DND-41 (cell line): ENCODE results near the gene C22orf31.

Experiments
- ATAC-seq: fragments of 200-7000 bp; cut with Tn5 transposase; 3 replicates; pipeline ENCODE4 v1.9.1; 2021; ENCODE audit warnings: low read depth; ENCODE audit not compliant: insufficient read depth
- DNase-seq: peaks from one replicate; pipeline ENCODE4 v3.0.0-alpha.2; 2020
- H2AFZ ChIP-seq: 2 replicates; pipeline ENCODE4 v1.6.0; 2012; ENCODE audit warnings: low read depth, low read length
- H3K27ac ChIP-seq: 2 replicates; pipeline ENCODE4 v1.5.1; 2012; ENCODE audit warnings: low read length, inconsistent platforms
- H3K27me3 ChIP-seq: fragments of 200-600 bp; sonication (generic); 2 replicates; pipeline ENCODE4 v1.6.0; 2012; ENCODE audit warnings: low read length, mild to moderate bottlenecking, inconsistent platforms; ENCODE audit not compliant: insufficient read depth, poor library complexity
- H3K36me3 ChIP-seq: 2 replicates; pipeline ENCODE4 v1.5.1; 2012; ENCODE audit warnings: low read length, inconsistent platforms; ENCODE audit not compliant: insufficient read depth
- H3K4me1 ChIP-seq: 2 replicates; pipeline ENCODE4 v1.5.1; 2012; ENCODE audit warnings: mild to moderate bottlenecking, low read length; ENCODE audit not compliant: insufficient read depth
- H3K4me2 ChIP-seq: 2 replicates; pipeline ENCODE4 v1.6.0; 2012; ENCODE audit warnings: mild to moderate bottlenecking, moderate library complexity, low read length, inconsistent platforms; ENCODE audit not compliant: insufficient read depth
- H3K4me3 ChIP-seq, 2 experiments: fragments of 200-600 bp in 1 of 2; shearing (Covaris generic) in 1 of 2; 2 replicates each; pipeline ENCODE4 v1.5.1; 2012 to 2016; ENCODE audit warnings: inconsistent platforms in 2 of 2, low read length in 2 of 2, mild to moderate bottlenecking in 2 of 2, low read depth in 1 of 2, moderate library complexity in 1 of 2
- H3K79me2 ChIP-seq: 2 replicates; pipeline ENCODE4 v1.6.0; 2012; ENCODE audit warnings: low read length, inconsistent platforms; ENCODE audit not compliant: insufficient read depth
- H3K9ac ChIP-seq: 2 replicates; pipeline ENCODE4 v1.6.0; 2012; ENCODE audit warnings: low read depth, mild to moderate bottlenecking, inconsistent platforms, low read length, moderate library complexity
- H3K9me3 ChIP-seq: 2 replicates; pipeline ENCODE4 v1.5.1; 2012; ENCODE audit warnings: low read length, moderate library complexity, mild to moderate bottlenecking, inconsistent platforms; ENCODE audit not compliant: insufficient read depth, severe bottlenecking
- H4K20me1 ChIP-seq: 2 replicates; pipeline ENCODE4 v1.6.0; 2012; ENCODE audit warnings: low read length; ENCODE audit not compliant: insufficient read depth
- CTCF ChIP-seq: IDR thresholded peaks from 2 replicates; pipeline ENCODE4 v1.5.1; 2012; ENCODE audit warnings: borderline replicate concordance, low read length, moderate library complexity, mild to moderate bottlenecking; ENCODE audit not compliant: poor library complexity, severe bottlenecking; ENCODE audit errors: extremely low read depth
- EZH2 ChIP-seq: IDR thresholded peaks from 3 replicates; pipeline ENCODE4 v1.6.1; 2012; ENCODE audit warnings: borderline replicate concordance, low read depth, mild to moderate bottlenecking, moderate library complexity, low read length, inconsistent platforms; ENCODE audit not compliant: severe bottlenecking

C22orf31 gene

GRCh38 chr22:29011240-29012100 is 50.2 kb downstream of the C22orf31 start:
- ATAC-seq: no peak
- Histone ChIP-seq H4K20me1 (peaks cover 26% of the 10 kb centered on the region; the same call in 1 of the 2 replicates), H3K27me3 (no peaks in the 10 kb centered on the region), H3K9ac (no peak overlapping the region), H3K9me3 (no peaks in the 10 kb centered on the region), H3K36me3 (no peaks in the 10 kb centered on the region), H2AFZ (no peak overlapping the region), H3K4me1 (no peaks in the 10 kb centered on the region), H3K27ac (no peak overlapping the region), H3K4me2 (no peak overlapping the region), H3K79me2 (no peaks in the 10 kb centered on the region), H3K4me3 (no peak overlapping the region)
- no peak for DNase-seq
- TF ChIP-seq CTCF (no peak), EZH2 (no peak)

- Histone ChIP-seq H3K4me2 (no peak overlapping the region), H3K27ac (no peak overlapping the region), H2AFZ (no peak overlapping the region), H4K20me1 (peaks cover 25% of the 10 kb centered on the region; the same call in 1 of the 2 replicates), H3K4me1 (no peaks in the 10 kb centered on the region), H3K9ac (no peak overlapping the region), H3K79me2 (no peaks in the 10 kb centered on the region), H3K27me3 (no peaks in the 10 kb centered on the region), H3K36me3 (no peaks in the 10 kb centered on the region), H3K9me3 (no peaks in the 10 kb centered on the region), H3K4me3 (no peak overlapping the region)
- DNase-seq (no peak), ATAC-seq (no peak)
- TF ChIP-seq EZH2 (no peak), CTCF (no peak)
Measured at GRCh38 chr22:29009148-29009547, 52.5 kb downstream of the C22orf31 start.
